Endothelial cell (in vitro differentiated cells): ENCODE results near the gene MATCAP1. TPM values are rescaled to one million over a fixed set of nuclear protein-coding genes. Genes with fewer than 3 reads are reported as not detected.

Experiments
- DNase-seq: peaks from one replicate; pipeline ENCODE4 v3.0.0; 2021; ENCODE audit warnings: low spot score
- H3K27ac Mint-ChIP-seq: one replicate; pipeline ENCODE4 v1.8.0; 2021; ENCODE audit warnings: mixed read lengths, inconsistent platforms; ENCODE audit not compliant: unreplicated experiment
- H3K27me3 Mint-ChIP-seq: one replicate; pipeline ENCODE4 v1.8.0; 2021; ENCODE audit warnings: mild to moderate bottlenecking, moderate library complexity, mixed read lengths, inconsistent platforms; ENCODE audit not compliant: unreplicated experiment
- H3K36me3 Mint-ChIP-seq: one replicate; pipeline ENCODE4 v1.8.0; 2021; ENCODE audit warnings: mild to moderate bottlenecking, low read depth, mixed read lengths, inconsistent platforms; ENCODE audit not compliant: unreplicated experiment
- H3K4me1 Mint-ChIP-seq: one replicate; pipeline ENCODE4 v1.8.0; 2021; ENCODE audit warnings: mild to moderate bottlenecking, mixed read lengths, inconsistent platforms; ENCODE audit not compliant: unreplicated experiment
- H3K4me3 Mint-ChIP-seq: one replicate; pipeline ENCODE4 v1.8.0; 2021; ENCODE audit warnings: mild to moderate bottlenecking, mixed read lengths, inconsistent platforms; ENCODE audit not compliant: unreplicated experiment
- H3K9me3 Mint-ChIP-seq: one replicate; pipeline ENCODE4 v1.8.0; 2021; ENCODE audit warnings: mixed read lengths, inconsistent platforms; ENCODE audit not compliant: unreplicated experiment
- CTCF ChIP-seq: fragments of 200-600 bp; sonication (generic); IDR thresholded peaks from one replicate; pipeline ENCODE4 v1.5.0; 2021; ENCODE audit warnings: antibody characterized with exemption; ENCODE audit not compliant: unreplicated experiment
- total RNA-seq: library from RNA; stranded (reverse); fragmentation: NEBNext Ultra II Directional; extraction: Animal tissue kit (Norgen Biotek cat#: 25700); gene quantifications from one replicate; pipeline ENCODE4 v1.2.1, GENCODE V29; 2021; ENCODE audit not compliant: unreplicated experiment

The MATCAP1 gene
- total RNA-seq, 1 donor from 2014 or later: 88.8 TPM

- Mint-ChIP-seq H3K4me1 (peaks cover 23% of the 10 kb centered on the region), H3K36me3 (peaks cover 6% of the 10 kb centered on the region), H3K4me3 (no peak overlapping the region), H3K27ac (no peak overlapping the region), H3K9me3 (no peaks in the 10 kb centered on the region), H3K27me3 (peaks cover 8% of the 10 kb centered on the region)
- no peak for DNase-seq
- no peak for TF ChIP-seq CTCF
Measured at GRCh38 chr16:67184453-67184994, 761 bp upstream of the MATCAP1 start.

GRCh38 chr16:67183284-67183626 lies 508 bp downstream of the MATCAP1 start:
- no peak for DNase-seq
- no peak overlapping the region for H3K4me3 Mint-ChIP-seq
- H3K36me3 Mint-ChIP-seq: peaks cover 10% of the 10 kb centered on the region
- H3K4me1 Mint-ChIP-seq: peaks cover 22% of the 10 kb centered on the region
- no peak overlapping the region for H3K27ac Mint-ChIP-seq
- no peaks in the 10 kb centered on the region for H3K9me3 Mint-ChIP-seq
- peaks cover 10% of the 10 kb centered on the region for H3K27me3 Mint-ChIP-seq
- no peak for TF ChIP-seq CTCF

- no peak for DNase-seq
- H3K36me3 Mint-ChIP-seq: peaks cover 15% of the 10 kb centered on the region
- H3K4me3 Mint-ChIP-seq: no peak overlapping the region
- no peaks in the 10 kb centered on the region for H3K9me3 Mint-ChIP-seq
- H3K27me3 Mint-ChIP-seq: peaks cover 14% of the 10 kb centered on the region
- H3K27ac Mint-ChIP-seq: no peak overlapping the region
- TF ChIP-seq CTCF: no peak
- H3K4me1 Mint-ChIP-seq: peaks cover 20% of the 10 kb centered on the region
Measured at GRCh38 chr16:67182288-67182687, 1.5 kb downstream of the MATCAP1 start.

GRCh38 chr16:67181346-67181745 lies 2.4 kb downstream of the MATCAP1 start:
- Mint-ChIP-seq H3K36me3 (peaks cover 22% of the 10 kb centered on the region), H3K27me3 (peaks cover 16% of the 10 kb centered on the region), H3K9me3 (no peaks in the 10 kb centered on the region), H3K4me1 (peaks cover 16% of the 10 kb centered on the region), H3K27ac (no peak overlapping the region), H3K4me3 (no peak overlapping the region)
- no peak for TF ChIP-seq CTCF
- DNase-seq: no peak

GRCh38 chr16:67180166-67180565 lies 3.6 kb downstream of the MATCAP1 start:
- no peak for TF ChIP-seq CTCF
- Mint-ChIP-seq H3K9me3 (no peaks in the 10 kb centered on the region), H3K27me3 (peaks cover 19% of the 10 kb centered on the region), H3K4me1 (peaks cover 6% of the 10 kb centered on the region), H3K36me3 (peaks cover 21% of the 10 kb centered on the region), H3K4me3 (no peak overlapping the region), H3K27ac (no peak overlapping the region)
- no peak for DNase-seq
